H1 (cell line): ENCODE results near the gene PRUNE1. TPM values are rescaled to one million over a fixed set of nuclear protein-coding genes. Genes with fewer than 3 reads are reported as not detected.

Source experiments
- CHD7 ChIP-seq: fragments of 300-600 bp; sonication (generic); IDR thresholded peaks from 2 replicates; pipeline ENCODE4 v1.7.1; 2012; ENCODE audit warnings: low read length, moderate library complexity, mild to moderate bottlenecking, inconsistent platforms; ENCODE audit not compliant: insufficient replicate concordance
- EZH2 ChIP-seq: fragments of 200-600 bp; sonication (generic); IDR thresholded peaks from 2 replicates; pipeline ENCODE4 v1.7.1; 2012; ENCODE audit warnings: low read depth, mild to moderate bottlenecking, moderate library complexity, low read length, inconsistent platforms; ENCODE audit not compliant: severe bottlenecking
- SIX5 ChIP-seq: IDR thresholded peaks from 2 replicates; pipeline ENCODE4 v1.6.1; 2011; ENCODE audit warnings: mild to moderate bottlenecking, low read depth, low read length
- SP4 ChIP-seq: IDR thresholded peaks from 2 replicates; pipeline ENCODE4 v1.6.1; 2012; ENCODE audit warnings: low read length, inconsistent platforms
- polyA plus RNA-seq, 7 experiments: library from polyadenylated mRNA; depleted of rRNA in 3 of 7; stranded (reverse) in 5 of 7; unstranded in 2 of 7; fragments of >200 nt in 5 of 7; fragments of 200-250 nt in 2 of 7; gene quantifications; 1 replicate in 5 of 7; 2 replicates in 1 of 7; 4 replicates in 1 of 7; pipeline versions ENCODE4 v1.2.1 to v1.2.3, GENCODE V29; 2011 to 2013; ENCODE audit warnings: missing spikeins in 2 of 7, mixed read lengths in 2 of 7
- total RNA-seq: library from RNA; stranded (reverse); fragmentation: NEBNext Ultra II Directional; extraction: Animal tissue kit (Norgen Biotek cat#: 25700); gene quantifications from 2 replicates; pipeline ENCODE4 v1.2.1, GENCODE V29; 2021

Gene PRUNE1
- total and polyA plus RNA-seq, 2 of the 8 experiments (the other 6 are each of a cell fraction or from before 2014, with no cell fraction given): 32.8 to 54.2 TPM

GRCh38 chr1:151037032-151037431 lies 28.8 kb downstream of the PRUNE1 start (continued):
- TF ChIP-seq SIX5 (no peak), EZH2 (no peak), CHD7 (no peak), SP4 (no peak)
